GM21723 (cell line): ENCODE measurements around the gene EDNRB.
A peak's percentile ranks its signal among the peaks of the same experiment; 100 is the strongest.

ENCODE experiments used
- ATAC-seq: cut with Tn5 transposase; IDR thresholded peaks from one replicate; pipeline ENCODE4 v1.9.1; 2021; ENCODE audit warnings: mild to moderate bottlenecking, moderate library complexity; ENCODE audit not compliant: unreplicated experiment

The EDNRB gene

GRCh38 chr13:77898097-77898496, 20.5 kb downstream of the EDNRB start:
- ATAC-seq: peak; percentile 92

GRCh38 chr13:77896977-77897376, 21.7 kb downstream of the EDNRB start:
- no peak for ATAC-seq

DNA sequence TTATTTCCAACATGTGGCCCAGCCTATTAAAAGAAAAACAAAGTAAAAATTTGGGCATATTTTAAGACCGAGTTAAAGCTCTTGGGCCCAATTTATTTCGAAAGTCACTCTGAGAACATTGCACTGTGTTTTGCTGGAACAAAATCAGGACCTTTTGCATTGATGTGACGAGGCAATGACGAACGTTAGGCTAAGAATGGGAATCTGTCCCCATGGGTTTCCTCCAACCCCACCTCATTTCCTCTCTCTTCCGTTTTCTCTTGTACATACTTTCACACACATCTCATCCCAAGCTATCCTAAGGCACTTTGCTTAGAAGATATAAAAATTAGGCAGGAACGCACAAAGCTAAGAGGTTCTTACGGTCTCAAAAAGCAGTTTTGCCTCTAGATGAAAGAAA, 22.1 kb downstream of the EDNRB start:
- ATAC-seq: no peak

- ATAC-seq: no peak
These were observed 23.9 kb downstream of the EDNRB start for GRCh38 chr13:77894743-77895142.

GRCh38 chr13:77893066-77893465, 25.6 kb downstream of the EDNRB start:
- ATAC-seq: no peak

DNA sequence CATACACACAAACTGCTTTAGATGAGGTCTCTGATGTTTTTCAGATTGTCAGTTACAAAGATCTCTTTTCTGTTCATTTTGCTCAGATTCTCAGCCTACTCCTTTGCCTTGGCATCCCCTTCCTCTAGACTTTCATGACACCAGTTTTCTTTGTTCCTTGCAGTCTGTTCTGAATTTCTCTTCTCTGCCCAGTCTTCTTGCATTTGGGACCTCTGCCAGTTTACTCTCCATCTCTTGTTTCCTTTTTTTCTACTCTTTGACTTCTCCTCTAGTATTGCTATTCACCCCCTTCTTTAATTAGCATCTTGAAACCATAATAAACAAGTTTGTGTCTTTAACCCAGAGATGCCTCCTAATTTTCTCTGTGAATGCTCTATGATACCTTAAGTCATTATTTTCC, 26.1 kb downstream of the EDNRB start:
- ATAC-seq: no peak

- ATAC-seq: no peak
These were observed 27.1 kb downstream of the EDNRB start for GRCh38 chr13:77891486-77891885.

DNA sequence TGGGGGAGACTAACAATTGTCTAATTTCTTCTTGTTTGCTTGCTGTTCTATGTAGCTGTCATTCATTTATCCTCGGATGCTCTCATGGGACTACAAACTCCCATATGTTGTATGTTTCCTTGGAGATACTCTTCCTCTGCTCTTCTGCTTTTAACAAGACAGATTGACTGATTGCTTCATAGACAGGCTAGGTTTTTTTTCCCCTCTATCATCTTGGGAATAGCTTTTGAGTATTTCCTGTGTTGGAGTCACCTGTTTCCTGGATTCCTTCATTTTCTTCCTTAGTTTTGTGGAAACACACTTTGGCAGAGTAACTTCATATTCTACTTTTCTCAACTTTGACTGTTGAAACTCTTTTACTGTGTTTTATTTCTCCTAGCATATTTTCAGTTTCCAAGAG, 27.6 kb downstream of the EDNRB start:
- ATAC-seq: no peak

DNA sequence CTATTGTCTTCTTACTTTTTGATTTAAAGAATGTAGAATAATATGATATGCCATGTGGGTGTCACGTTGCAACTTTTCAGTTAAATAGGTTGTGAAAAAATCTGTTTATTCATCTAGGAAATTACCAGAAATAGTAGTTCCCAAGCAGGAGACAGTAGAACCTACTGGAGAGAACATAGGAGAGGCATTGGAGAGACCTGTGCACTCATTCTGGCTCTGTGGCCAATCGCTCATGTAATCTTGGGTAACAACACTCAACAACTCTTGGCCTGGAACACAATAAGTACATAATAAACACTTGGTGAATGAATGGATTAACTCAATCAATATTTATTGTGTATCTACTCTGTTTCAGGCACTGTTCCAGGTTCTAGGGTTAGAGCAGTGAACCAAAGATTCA, 35.3 kb downstream of the EDNRB start:
- no peak for ATAC-seq

GRCh38 chr13:77878190-77878589, 40.4 kb downstream of the EDNRB start:
- ATAC-seq: no peak

GRCh38 chr13:77876176-77876575, 42.5 kb downstream of the EDNRB start:
- ATAC-seq: no peak

DNA sequence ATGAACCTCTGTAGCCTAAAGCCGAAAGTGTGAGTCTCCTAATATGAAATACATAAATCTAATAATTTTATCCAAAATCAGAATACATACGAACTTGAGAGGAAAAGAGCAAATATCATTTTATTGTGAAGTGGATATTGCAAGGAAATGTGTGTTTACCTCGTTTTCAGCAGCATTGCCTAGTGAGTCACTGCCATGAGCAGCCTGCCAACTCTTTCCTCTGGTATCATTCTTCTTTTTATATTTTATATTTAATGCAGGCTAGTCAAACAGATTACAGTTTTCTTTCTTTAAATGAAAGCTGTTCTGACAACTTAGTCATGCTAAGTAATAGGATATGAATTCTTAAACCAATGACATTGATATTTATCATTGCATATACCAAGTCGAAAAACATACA, 44.2 kb downstream of the EDNRB start:
- no peak for ATAC-seq

DNA sequence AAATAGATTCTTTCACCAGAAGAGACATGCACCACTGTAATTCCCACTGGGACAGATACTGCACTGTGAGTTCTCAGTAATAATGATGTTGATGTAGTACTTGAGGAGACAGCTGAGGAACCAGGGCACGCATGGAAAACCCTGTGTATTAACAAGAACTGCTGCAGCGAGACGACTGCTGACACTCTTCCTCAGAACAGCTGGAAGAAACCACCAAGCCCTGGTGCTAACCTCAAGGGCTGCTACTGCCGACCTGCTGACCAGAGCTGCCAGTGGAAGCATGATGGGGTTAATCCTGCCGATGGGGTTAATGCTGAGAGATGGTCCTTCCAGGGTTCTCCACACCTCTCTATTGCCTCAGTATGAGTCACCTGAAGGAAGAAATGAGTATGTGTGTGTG, 45.6 kb downstream of the EDNRB start:
- ATAC-seq: no peak

- ATAC-seq: no peak
These were observed 47.0 kb downstream of the EDNRB start for GRCh38 chr13:77871596-77871995.

GRCh38 chr13:77868717-77869116, 49.9 kb downstream of the EDNRB start:
- no peak for ATAC-seq

- ATAC-seq: no peak
These were observed 51.7 kb downstream of the EDNRB start for GRCh38 chr13:77866971-77867370.

GRCh38 chr13:77865622-77866021, 53.0 kb downstream of the EDNRB start:
- ATAC-seq: no peak

GRCh38 chr13:77863144-77863543, 55.5 kb downstream of the EDNRB start:
- no peak for ATAC-seq

GRCh38 chr13:77861741-77862140, 56.9 kb downstream of the EDNRB start:
- no peak for ATAC-seq

DNA sequence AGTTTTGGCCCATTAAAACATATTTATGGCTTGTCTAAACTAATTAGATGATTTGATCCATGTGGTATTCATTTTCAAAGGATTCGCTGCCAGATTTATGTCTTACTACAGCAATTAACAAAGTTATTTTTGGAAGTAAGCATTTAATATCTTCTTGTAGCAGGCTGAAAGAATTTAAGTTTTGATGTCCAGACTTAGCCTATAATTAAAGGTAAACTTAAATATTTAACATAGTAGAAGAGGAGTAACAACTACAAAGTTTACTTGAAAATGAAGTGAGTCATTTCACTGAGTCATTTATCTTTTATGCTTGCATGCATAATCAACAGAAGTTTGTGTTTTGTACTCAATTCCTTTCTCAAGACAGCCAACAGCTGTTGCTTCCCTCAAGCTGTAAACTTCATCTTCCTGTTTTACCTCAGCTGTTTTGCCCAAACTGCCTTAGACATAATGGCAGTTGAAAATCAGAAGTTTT, 58.1 kb downstream of the EDNRB start:
- no peak for ATAC-seq

GRCh38 chr13:77859450-77859849, 59.2 kb downstream of the EDNRB start:
- ATAC-seq: no peak

GRCh38 chr13:77857531-77858209, 61.0 kb downstream of the EDNRB start:
- no peak for ATAC-seq

GRCh38 chr13:77853703-77854102, 64.9 kb downstream of the EDNRB start:
- no peak for ATAC-seq
